Activated naive CD8-positive, alpha-beta T cell treated with anti-CD3 and anti-CD28 coated beads, Interleukin-2, amount 10 ng/mL, durations not matched to agents 7 days and 5 days (primary cell): Measurements from ENCODE around the gene GCLC. TPM values are rescaled to one million over a fixed set of nuclear protein-coding genes. Genes with fewer than 3 reads are reported as not detected.

Experiments used
- ATAC-seq: fragments of 150-1000 bp; cut with Tn5 transposase; one replicate; pipeline ENCODE4 v1.10.0; 2021; ENCODE audit warnings: low read depth, moderate library complexity
- POLR2A ChIA-PET: fragments of 350-600 bp; sonication (Branson Sonifier 250); formaldehyde crosslinking; loops from one replicate; lab custom pipeline; 2021; ENCODE audit warnings: antibody characterized with exemption; lab: Charles Lee
- DNase-seq: peaks from one replicate; pipeline ENCODE4 v3.0.0; 2021
- H3K27ac Mint-ChIP-seq: one replicate; pipeline ENCODE4 v1.8.0; 2022; ENCODE audit warnings: mild to moderate bottlenecking, mixed read lengths
- H3K27me3 Mint-ChIP-seq: one replicate; pipeline ENCODE4 v1.8.0; 2022; ENCODE audit warnings: mild to moderate bottlenecking, moderate library complexity, mixed read lengths
- H3K36me3 Mint-ChIP-seq: one replicate; pipeline ENCODE4 v1.8.0; 2021; ENCODE audit warnings: mild to moderate bottlenecking, mixed read lengths
- H3K4me1 Mint-ChIP-seq: one replicate; pipeline ENCODE4 v1.8.0; 2021; ENCODE audit warnings: mixed read lengths
- H3K4me3 Mint-ChIP-seq: one replicate; pipeline ENCODE4 v1.8.0; 2022; ENCODE audit warnings: mild to moderate bottlenecking, moderate library complexity, mixed read lengths
- H3K9me3 Mint-ChIP-seq: one replicate; pipeline ENCODE4 v1.8.0; 2021; ENCODE audit warnings: mixed read lengths
- total RNA-seq, 2 experiments: library from RNA; stranded (reverse); gene quantifications; one replicate each; pipeline ENCODE4 v1.2.3, GENCODE V29; 2021

Gene GCLC
- total RNA-seq, 2 experiments from 2014 or later: 32.2 to 33.7 TPM

GRCh38 chr6:53464927-53465460 lies 79.9 kb downstream of the GCLC start:
- POLR2A ChIA-PET: no interaction called here

GRCh38 chr6:53464483-53464882 lies 80.4 kb downstream of the GCLC start:
- ATAC-seq: no peak
- Mint-ChIP-seq H3K4me1 (no peaks in the 10 kb centered on the region), H3K27me3 (peaks cover 20% of the 10 kb centered on the region), H3K27ac (no peak overlapping the region), H3K9me3 (no peaks in the 10 kb centered on the region), H3K36me3 (no peaks in the 10 kb centered on the region), H3K4me3 (no peak overlapping the region)
- POLR2A ChIA-PET: no interaction called here
- DNase-seq: no peak

More at GRCh38 chr6:53464927-53465460, 79.9 kb downstream of the GCLC start:
- Mint-ChIP-seq H3K27me3 (peaks cover 25% of the 10 kb centered on the region), H3K4me1 (no peaks in the 10 kb centered on the region), H3K27ac (no peak overlapping the region), H3K9me3 (no peaks in the 10 kb centered on the region), H3K36me3 (no peaks in the 10 kb centered on the region), H3K4me3 (no peak overlapping the region)
- ATAC-seq: no peak
- no peak for DNase-seq

GRCh38 chr6:53461696-53462095 lies 83.2 kb downstream of the GCLC start:
- Mint-ChIP-seq H3K27me3 (peaks cover 6% of the 10 kb centered on the region), H3K9me3 (no peaks in the 10 kb centered on the region), H3K4me1 (no peaks in the 10 kb centered on the region), H3K36me3 (no peaks in the 10 kb centered on the region), H3K27ac (no peak overlapping the region), H3K4me3 (no peak overlapping the region)
- DNase-seq: no peak
- POLR2A ChIA-PET: no interaction called here
- no peak for ATAC-seq

- no peaks in the 10 kb centered on the region for H3K36me3 Mint-ChIP-seq
- H3K27ac Mint-ChIP-seq: no peak overlapping the region
- H3K4me1 Mint-ChIP-seq: no peaks in the 10 kb centered on the region
- ATAC-seq: no peak
- DNase-seq: no peak
- H3K9me3 Mint-ChIP-seq: no peaks in the 10 kb centered on the region
- peaks cover 6% of the 10 kb centered on the region for H3K27me3 Mint-ChIP-seq
- H3K4me3 Mint-ChIP-seq: no peak overlapping the region
- POLR2A ChIA-PET: no interaction called here
Observed at GRCh38 chr6:53461041-53461656, 83.8 kb downstream of the GCLC start.

- Mint-ChIP-seq H3K27ac (no peak overlapping the region), H3K4me1 (no peaks in the 10 kb centered on the region), H3K36me3 (no peaks in the 10 kb centered on the region), H3K27me3 (peaks cover 2% of the 10 kb centered on the region), H3K9me3 (no peaks in the 10 kb centered on the region), H3K4me3 (no peak overlapping the region)
- DNase-seq (no peak), ATAC-seq (no peak)
- POLR2A ChIA-PET: no interaction called here
Observed at GRCh38 chr6:53458105-53458866, 86.6 kb downstream of the GCLC start.

- H3K27me3 Mint-ChIP-seq: peaks cover 2% of the 10 kb centered on the region
- H3K4me3 Mint-ChIP-seq: no peak overlapping the region
- no peaks in the 10 kb centered on the region for H3K4me1 Mint-ChIP-seq
- no peak overlapping the region for H3K27ac Mint-ChIP-seq
- no peak for ATAC-seq
- H3K9me3 Mint-ChIP-seq: no peaks in the 10 kb centered on the region
- POLR2A ChIA-PET: no interaction called here
- DNase-seq: no peak
- H3K36me3 Mint-ChIP-seq: no peaks in the 10 kb centered on the region
Observed at GRCh38 chr6:53456809-53457208, 88.1 kb downstream of the GCLC start.

- Mint-ChIP-seq H3K36me3 (no peaks in the 10 kb centered on the region), H3K27ac (no peak overlapping the region), H3K4me3 (no peak overlapping the region), H3K4me1 (no peaks in the 10 kb centered on the region), H3K9me3 (no peaks in the 10 kb centered on the region), H3K27me3 (peaks cover 2% of the 10 kb centered on the region)
- DNase-seq (no peak), ATAC-seq (no peak)
- POLR2A ChIA-PET: no interaction called here
Observed at GRCh38 chr6:53455678-53456077, 89.2 kb downstream of the GCLC start.

GRCh38 chr6:53451165-53451564 lies 93.7 kb downstream of the GCLC start:
- Mint-ChIP-seq H3K36me3 (no peaks in the 10 kb centered on the region), H3K4me1 (no peaks in the 10 kb centered on the region), H3K4me3 (no peak overlapping the region), H3K9me3 (peaks cover 4% of the 10 kb centered on the region), H3K27me3 (peaks cover 2% of the 10 kb centered on the region), H3K27ac (no peak overlapping the region)
- POLR2A ChIA-PET: no interaction called here
- no peak for ATAC-seq
- no peak for DNase-seq

GRCh38 chr6:53447865-53448264 lies 97.0 kb downstream of the GCLC start:
- Mint-ChIP-seq H3K27me3 (peaks cover 10% of the 10 kb centered on the region), H3K27ac (no peak overlapping the region), H3K9me3 (peaks cover 4% of the 10 kb centered on the region), H3K36me3 (no peaks in the 10 kb centered on the region), H3K4me3 (no peak overlapping the region), H3K4me1 (no peaks in the 10 kb centered on the region)
- POLR2A ChIA-PET: no interaction called here
- DNase-seq (no peak), ATAC-seq (no peak)

Other genes with a start within 250 kb of the GCLC start
- 100 to 1,000 TPM; 101 to 110 TPM for gene ELOVL5, start 196.2 kb downstream of the GCLC start, total RNA-seq
- gene KLHL31, start 120.7 kb upstream of the GCLC start, total RNA-seq: under 1 TPM; 0.17 to 0.34 TPM
- 1 to 10 TPM; 3.5 to 4.2 TPM for gene LRRC1, start 249.9 kb upstream of the GCLC start, total RNA-seq